ENCODE measurements around the gene CYP2A6. TPM values are rescaled to one million over a fixed set of nuclear protein-coding genes. Genes with fewer than 3 reads are reported as not detected.
"Not testable (repeated sequence)": the region's sequence is repeated elsewhere in the genome, so short reads cannot be mapped to it uniquely, and the experiment has no call there.

The CYP2A6 gene, protein sequence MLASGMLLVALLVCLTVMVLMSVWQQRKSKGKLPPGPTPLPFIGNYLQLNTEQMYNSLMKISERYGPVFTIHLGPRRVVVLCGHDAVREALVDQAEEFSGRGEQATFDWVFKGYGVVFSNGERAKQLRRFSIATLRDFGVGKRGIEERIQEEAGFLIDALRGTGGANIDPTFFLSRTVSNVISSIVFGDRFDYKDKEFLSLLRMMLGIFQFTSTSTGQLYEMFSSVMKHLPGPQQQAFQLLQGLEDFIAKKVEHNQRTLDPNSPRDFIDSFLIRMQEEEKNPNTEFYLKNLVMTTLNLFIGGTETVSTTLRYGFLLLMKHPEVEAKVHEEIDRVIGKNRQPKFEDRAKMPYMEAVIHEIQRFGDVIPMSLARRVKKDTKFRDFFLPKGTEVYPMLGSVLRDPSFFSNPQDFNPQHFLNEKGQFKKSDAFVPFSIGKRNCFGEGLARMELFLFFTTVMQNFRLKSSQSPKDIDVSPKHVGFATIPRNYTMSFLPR
- not detected for total RNA-seq
- polyA plus RNA-seq (ENCODE audit: insufficient read depth, low read depth, low replicate concordance), result not detected
- long read RNA-seq, donor 1, result 0 reads
- long read RNA-seq, donor 2, result 0 reads

DNA sequence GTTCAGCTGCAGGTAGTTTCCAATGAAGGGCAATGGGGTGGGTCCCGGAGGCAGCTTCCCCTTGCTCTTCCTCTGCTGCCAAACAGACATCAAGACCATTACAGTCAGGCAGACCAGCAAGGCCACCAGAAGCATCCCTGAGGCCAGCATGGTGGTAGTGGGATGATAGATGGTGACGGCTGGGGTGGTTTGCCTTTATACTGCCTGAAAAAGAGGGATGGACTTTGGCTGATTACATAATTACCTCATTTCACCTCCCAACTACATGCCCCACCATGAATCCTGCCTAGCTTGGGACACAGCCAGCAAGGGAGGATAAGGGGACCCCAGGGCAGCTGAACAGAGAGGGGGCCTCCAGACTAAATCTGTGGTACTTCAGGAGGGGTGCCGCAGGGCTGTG lies at the start of gene CYP2A6:
CYP2A6 (minus strand) TSS at position 171 of the 400 bp plus-strand sequence; CDS start at position 150, 21 bp downstream.
- H3K4me3 ChIP-seq; H3K4me1 ChIP-seq; H3K27me3 ChIP-seq; H3K36me3 ChIP-seq (ENCODE audit: low read depth, missing control alignments); intact Hi-C loops (cut with DNase I; ENCODE audit: low total_unique reads); H3K9me3 ChIP-seq; H3K27ac ChIP-seq; DNase-seq: not testable (repeated sequence)
- WGBS, 2 donors, result 81 to 93% methylated on average over 3 of the region's 3 CpGs

DNA sequence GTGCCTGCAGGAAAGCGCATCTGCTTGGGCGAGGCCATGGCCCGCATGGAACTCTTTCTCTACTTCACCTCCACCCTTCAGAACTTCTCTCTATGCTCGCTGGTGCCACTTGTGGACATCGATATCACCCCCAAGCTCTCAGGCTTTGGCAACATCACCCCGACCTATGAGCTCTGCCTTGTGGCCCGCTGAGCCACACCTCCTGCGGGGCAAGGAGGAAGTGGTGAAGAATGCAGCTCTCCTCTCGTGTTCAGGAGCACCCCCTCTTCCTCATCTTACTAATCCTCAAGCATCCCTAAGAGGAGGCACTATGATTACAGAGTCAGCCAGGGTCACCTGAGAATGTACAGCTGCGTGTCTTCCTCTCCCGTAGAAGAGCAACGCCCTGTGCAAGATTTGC lies 49.7 kb upstream of the CYP2A6 start:
- not testable (repeated sequence) for DNase-seq, H3K9me3 ChIP-seq, H3K27ac ChIP-seq

DNA sequence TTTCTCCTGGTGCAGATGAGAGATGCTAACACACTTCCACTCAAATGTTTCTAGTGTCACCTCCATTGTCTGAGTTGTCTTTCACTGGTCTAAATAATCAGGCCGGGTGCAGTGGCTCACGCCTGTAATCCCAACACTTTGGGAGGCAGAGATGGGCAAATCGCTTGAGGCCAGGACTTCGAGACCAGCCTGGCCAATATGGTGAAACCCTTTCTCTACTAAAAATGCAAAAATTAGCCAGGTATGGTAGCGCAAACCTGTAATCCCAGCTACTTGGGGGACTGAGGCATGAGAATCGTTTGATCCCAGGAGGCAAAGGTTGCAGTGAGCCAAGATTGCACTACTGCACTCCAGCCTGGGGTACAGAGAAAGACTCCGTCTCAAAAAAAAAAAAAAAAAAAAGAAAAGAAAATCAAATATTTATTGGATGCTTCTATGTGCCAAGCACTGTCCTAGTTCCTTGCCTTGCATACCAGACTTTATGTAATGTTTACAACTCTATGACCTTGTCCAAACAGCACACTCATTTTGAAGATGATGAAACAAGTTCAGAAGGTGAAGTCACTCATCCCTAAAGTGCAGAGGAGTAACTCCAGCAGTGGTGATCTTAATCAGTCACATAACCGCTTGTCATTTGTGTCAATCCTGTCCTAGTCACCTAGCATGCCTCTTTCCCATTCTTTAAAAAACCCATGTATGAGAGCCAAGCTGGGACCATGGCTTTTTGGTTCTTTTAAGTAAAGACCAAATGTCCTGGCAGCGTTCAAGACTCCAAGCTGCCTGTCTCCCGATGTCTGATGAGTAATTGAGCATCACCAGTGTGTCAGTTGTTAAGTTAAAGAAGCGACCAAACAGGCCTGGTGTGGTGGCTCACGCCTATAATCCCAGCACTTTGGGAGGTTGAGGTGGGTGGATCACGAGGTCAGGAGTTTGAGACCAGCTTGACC lies 46.9 kb upstream of the CYP2A6 start:
- H3K4me3 ChIP-seq; H3K9me3 ChIP-seq; H3K36me3 ChIP-seq (ENCODE audit: low read depth, missing control alignments); H3K27me3 ChIP-seq; H3K27ac ChIP-seq; H3K4me1 ChIP-seq; intact Hi-C loops (cut with DNase I; ENCODE audit: low total_unique reads); DNase-seq: not testable (repeated sequence)
- 87 to 93% methylated on average over 12 to 13 of the region's 13 CpGs for WGBS, 2 donors

More for the DNA sequence above, 49.7 kb upstream of the CYP2A6 start:
- H3K36me3 ChIP-seq (ENCODE audit: low read depth, missing control alignments); H3K4me1 ChIP-seq; H3K27me3 ChIP-seq; H3K4me3 ChIP-seq; intact Hi-C loops (cut with DNase I; ENCODE audit: low total_unique reads): not testable (repeated sequence)
- 82 to 91% methylated on average over 12 of the region's 12 CpGs for WGBS, 2 donors

DNA sequence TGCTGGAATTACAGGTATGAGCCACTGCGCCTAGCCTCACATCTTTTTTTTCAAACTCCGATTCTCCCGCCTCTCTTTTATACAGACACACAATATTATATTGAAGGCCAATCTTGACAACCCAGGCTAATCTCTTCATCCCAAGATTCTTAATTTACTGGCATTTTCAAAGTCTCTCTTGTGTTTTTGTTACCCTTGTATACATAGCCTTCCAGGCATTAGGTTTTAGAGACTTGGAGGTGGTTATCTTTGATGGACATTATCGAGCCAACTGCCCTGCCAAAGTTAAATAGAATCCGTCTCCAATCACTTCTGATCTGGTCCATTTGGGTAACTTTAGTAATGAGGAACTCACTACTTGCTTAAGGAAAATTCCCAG lies 46.2 kb upstream of the CYP2A6 start:
- no peak for DNase-seq
- TF ChIP-seq, protein P1, sequence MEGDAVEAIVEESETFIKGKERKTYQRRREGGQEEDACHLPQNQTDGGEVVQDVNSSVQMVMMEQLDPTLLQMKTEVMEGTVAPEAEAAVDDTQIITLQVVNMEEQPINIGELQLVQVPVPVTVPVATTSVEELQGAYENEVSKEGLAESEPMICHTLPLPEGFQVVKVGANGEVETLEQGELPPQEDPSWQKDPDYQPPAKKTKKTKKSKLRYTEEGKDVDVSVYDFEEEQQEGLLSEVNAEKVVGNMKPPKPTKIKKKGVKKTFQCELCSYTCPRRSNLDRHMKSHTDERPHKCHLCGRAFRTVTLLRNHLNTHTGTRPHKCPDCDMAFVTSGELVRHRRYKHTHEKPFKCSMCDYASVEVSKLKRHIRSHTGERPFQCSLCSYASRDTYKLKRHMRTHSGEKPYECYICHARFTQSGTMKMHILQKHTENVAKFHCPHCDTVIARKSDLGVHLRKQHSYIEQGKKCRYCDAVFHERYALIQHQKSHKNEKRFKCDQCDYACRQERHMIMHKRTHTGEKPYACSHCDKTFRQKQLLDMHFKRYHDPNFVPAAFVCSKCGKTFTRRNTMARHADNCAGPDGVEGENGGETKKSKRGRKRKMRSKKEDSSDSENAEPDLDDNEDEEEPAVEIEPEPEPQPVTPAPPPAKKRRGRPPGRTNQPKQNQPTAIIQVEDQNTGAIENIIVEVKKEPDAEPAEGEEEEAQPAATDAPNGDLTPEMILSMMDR (IDR thresholded peaks at IDR 0.05), result no peak
- no peak for TF ChIP-seq POLR2A (IDR thresholded peaks at IDR 0.05)
- Histone ChIP-seq H3K27me3 (no peaks in the 10 kb centered on the region), H3K4me3 (no peak overlapping the region), H3K4me1 (no peaks in the 10 kb centered on the region), H3K36me3 (ENCODE audit: low read depth, missing control alignments) (no peaks in the 10 kb centered on the region), H3K27ac (no peak overlapping the region), H3K9me3 (no peaks in the 10 kb centered on the region)
- intact Hi-C loops (cut with DNase I; ENCODE audit: low total_unique reads), result no loop called here
- 98 to 99% methylated on average over 5 of the region's 5 CpGs for whole genome bisulfite sequencing, 2 donors

DNA sequence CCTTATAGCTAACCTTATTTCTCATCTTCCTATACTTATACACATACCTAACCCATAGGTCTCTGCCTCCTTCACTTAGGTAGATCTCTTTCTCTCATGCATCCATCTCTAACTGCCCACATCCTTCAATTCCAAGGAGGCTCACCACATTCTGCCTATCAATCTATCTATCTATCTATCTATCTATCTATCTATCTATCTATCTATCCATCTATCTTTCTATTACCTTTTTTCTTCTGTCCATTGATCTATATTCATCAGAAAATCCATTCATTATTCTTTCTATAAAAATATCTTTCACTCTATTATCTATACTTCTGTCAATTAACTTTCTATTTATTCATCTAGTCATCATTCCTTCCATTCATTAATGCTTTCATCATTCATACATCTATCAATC lies 42.9 kb upstream of the CYP2A6 start:
- DNase-seq, result no peak
- no peak overlapping the region for H3K4me3 ChIP-seq
- no peaks in the 10 kb centered on the region for H3K27me3 ChIP-seq
- TF ChIP-seq POLR2A (IDR thresholded peaks at IDR 0.05), result no peak
- TF ChIP-seq, protein P1 (IDR thresholded peaks at IDR 0.05), result no peak
- H3K36me3 ChIP-seq (ENCODE audit: low read depth, missing control alignments), result no peaks in the 10 kb centered on the region
- no peak overlapping the region for H3K27ac ChIP-seq
- intact Hi-C loops (cut with DNase I; ENCODE audit: low total_unique reads), result no loop called here
- H3K9me3 ChIP-seq, result no peaks in the 10 kb centered on the region
- H3K4me1 ChIP-seq, result no peaks in the 10 kb centered on the region

DNA sequence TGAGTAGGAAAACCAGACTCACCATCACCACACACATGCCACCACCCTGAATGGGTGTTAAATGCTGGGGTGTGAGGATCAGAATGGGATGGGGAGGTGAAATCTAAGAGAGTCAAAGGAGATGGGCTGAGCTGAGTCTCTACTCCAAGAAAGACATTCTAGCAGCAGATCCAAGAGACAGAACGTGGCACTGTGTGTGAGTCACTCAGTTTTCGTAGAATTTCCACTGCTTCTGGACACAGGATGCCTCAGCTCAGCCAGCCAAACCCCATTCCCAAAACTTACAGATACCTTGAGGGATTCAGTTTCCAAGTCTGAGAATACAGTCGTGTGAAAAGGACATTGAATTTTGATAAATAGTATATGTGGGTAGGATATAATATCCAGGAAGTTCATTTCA lies 39.1 kb upstream of the CYP2A6 start:
- Histone ChIP-seq H3K4me1 (no peaks in the 10 kb centered on the region), H3K27ac (no peak overlapping the region), H3K27me3 (no peaks in the 10 kb centered on the region), H3K36me3 (ENCODE audit: low read depth, missing control alignments) (no peaks in the 10 kb centered on the region), H3K4me3 (no peak overlapping the region), H3K9me3 (no peaks in the 10 kb centered on the region)
- intact Hi-C loops (cut with DNase I; ENCODE audit: low total_unique reads), result no loop called here
- TF ChIP-seq POLR2A (IDR thresholded peaks at IDR 0.05), result no peak
- TF ChIP-seq, protein P1 (IDR thresholded peaks at IDR 0.05), result no peak
- DNase-seq, result no peak
- 68 to 73% methylated on average over 3 of the region's 3 CpGs for WGBS, 2 donors

All from testis (tissue), 5 donors.